ENCODE results near the gene ATXN8OS. TPM values are rescaled to one million over a fixed set of nuclear protein-coding genes. Genes with fewer than 3 reads are reported as not detected.
"Not testable (repeated sequence)": the region's sequence is repeated elsewhere in the genome, so short reads cannot be mapped to it uniquely, and the experiment has no call there.

Gene ATXN8OS
- polyA plus RNA-seq (ENCODE audit: insufficient read length in 4 of 4): under 1 TPM in 3 of 4 donors, not detected in 1; 0.33 to 0.66 (median 0.42) TPM

GRCh38 chr13:70107498-70108281 is at the start of gene ATXN8OS:
ATXN8OS (plus strand) TSS chr13:70107826.
- DNase-seq (ENCODE audit: low read depth in 4 of 4, low spot score in 3 of 4): peak in 3 of 4 donors; percentile 4 to 20 (median 12)

- DNase-seq (ENCODE audit: low read depth in 4 of 4, low spot score in 3 of 4): no peak
These were observed 27.6 kb upstream of the ATXN8OS start for GRCh38 chr13:70080012-70080411.

GRCh38 chr13:70087247-70087646 is 20.4 kb upstream of the ATXN8OS start:
- no peak for DNase-seq (ENCODE audit: low read depth in 4 of 4, low spot score in 3 of 4)

GRCh38 chr13:70088926-70089325 is 18.7 kb upstream of the ATXN8OS start:
- DNase-seq (ENCODE audit: low read depth in 4 of 4, low spot score in 3 of 4): no peak

GRCh38 chr13:70090036-70090723 is 17.4 kb upstream of the ATXN8OS start:
- DNase-seq (ENCODE audit: low read depth in 4 of 4, low spot score in 3 of 4): no peak

GRCh38 chr13:70098669-70099068 is 9.0 kb upstream of the ATXN8OS start:
- DNase-seq (ENCODE audit: low read depth in 4 of 4, low spot score in 3 of 4): no peak

GRCh38 chr13:70104481-70104880 is 3.1 kb upstream of the ATXN8OS start:
- DNase-seq (ENCODE audit: low read depth in 4 of 4, low spot score in 3 of 4): no peak

- DNase-seq (ENCODE audit: low read depth in 4 of 4, low spot score in 3 of 4): no peak
These were observed 515 bp upstream of the ATXN8OS start for GRCh38 chr13:70107125-70107497.

GRCh38 chr13:70108356-70109105 is 905 bp downstream of the ATXN8OS start, which contains the start of gene KLHL1:
KLHL1 (minus strand) TSS chr13:70108452; CDS start chr13:70107699, 753 bp downstream.
- DNase-seq (ENCODE audit: low read depth in 4 of 4, low spot score in 3 of 4): peak in 3 of 4 donors; percentile 5 to 23 (median 12)

GRCh38 chr13:70117338-70117905 is 9.8 kb downstream of the ATXN8OS start:
- DNase-seq (ENCODE audit: low read depth in 4 of 4, low spot score in 3 of 4): no peak

GRCh38 chr13:70125693-70126092 is 18.1 kb downstream of the ATXN8OS start:
- DNase-seq (ENCODE audit: low read depth in 4 of 4, low spot score in 3 of 4): no peak

- no peak for DNase-seq (ENCODE audit: low read depth in 4 of 4, low spot score in 3 of 4)
These were observed 20.5 kb downstream of the ATXN8OS start for GRCh38 chr13:70128098-70128497.

GRCh38 chr13:70142658-70143057 is 35.0 kb downstream of the ATXN8OS start:
- DNase-seq (ENCODE audit: low read depth in 4 of 4, low spot score in 3 of 4): not testable (repeated sequence)

- no peak for DNase-seq (ENCODE audit: low read depth in 4 of 4, low spot score in 3 of 4)
These were observed 54.5 kb downstream of the ATXN8OS start for GRCh38 chr13:70162141-70162540.

GRCh38 chr13:70170689-70171088 is 63.1 kb downstream of the ATXN8OS start:
- DNase-seq (ENCODE audit: low read depth in 4 of 4, low spot score in 3 of 4): no peak

GRCh38 chr13:70171151-70171550 is 63.5 kb downstream of the ATXN8OS start:
- DNase-seq (ENCODE audit: low read depth in 4 of 4, low spot score in 3 of 4): no peak

- DNase-seq (ENCODE audit: low read depth in 4 of 4, low spot score in 3 of 4): no peak
These were observed 65.4 kb downstream of the ATXN8OS start for GRCh38 chr13:70172946-70173597.

- DNase-seq (ENCODE audit: low read depth in 4 of 4, low spot score in 3 of 4): no peak
These were observed 66.0 kb downstream of the ATXN8OS start for GRCh38 chr13:70173598-70173959.

GRCh38 chr13:70178346-70178745 is 70.7 kb downstream of the ATXN8OS start:
- no peak for DNase-seq (ENCODE audit: low read depth in 4 of 4, low spot score in 3 of 4)

Measured in right renal pelvis (tissue), 4 donors.